Stimulated activated CD4-positive, alpha-beta T cell treated with anti-CD3 and anti-CD28 coated beads, Interleukin-1b, Interleukin-23, amount 100 ng/mL, for 24 hours (primary cell): ENCODE measurements around the gene SSH2.

Source experiments
- DNase-seq, 4 experiments: peaks; one replicate each; pipeline ENCODE4 v3.0.0-alpha.2; 2020; ENCODE audit warnings: low read depth in 4 of 4, low spot score in 1 of 4

The SSH2 gene

GRCh38 chr17:29592850-29593551 is 337.0 kb downstream of the SSH2 start, which contains the start of gene ANKRD13B:
Gene ANKRD13B, plus strand, starts transcription at chr17:29593132. Its CDS starts 490 bp downstream, at chr17:29593622.
- no peak for DNase-seq

GRCh38 chr17:29591737-29592608 is 338.1 kb downstream of the SSH2 start:
- peak in 3 of 4 experiments; percentile 69 to 79 (median 72) for DNase-seq

GRCh38 chr17:29591146-29591736 is 338.8 kb downstream of the SSH2 start:
- DNase-seq = no peak

GRCh38 chr17:29590411-29591145 is 339.4 kb downstream of the SSH2 start:
- no peak for DNase-seq

DNA sequence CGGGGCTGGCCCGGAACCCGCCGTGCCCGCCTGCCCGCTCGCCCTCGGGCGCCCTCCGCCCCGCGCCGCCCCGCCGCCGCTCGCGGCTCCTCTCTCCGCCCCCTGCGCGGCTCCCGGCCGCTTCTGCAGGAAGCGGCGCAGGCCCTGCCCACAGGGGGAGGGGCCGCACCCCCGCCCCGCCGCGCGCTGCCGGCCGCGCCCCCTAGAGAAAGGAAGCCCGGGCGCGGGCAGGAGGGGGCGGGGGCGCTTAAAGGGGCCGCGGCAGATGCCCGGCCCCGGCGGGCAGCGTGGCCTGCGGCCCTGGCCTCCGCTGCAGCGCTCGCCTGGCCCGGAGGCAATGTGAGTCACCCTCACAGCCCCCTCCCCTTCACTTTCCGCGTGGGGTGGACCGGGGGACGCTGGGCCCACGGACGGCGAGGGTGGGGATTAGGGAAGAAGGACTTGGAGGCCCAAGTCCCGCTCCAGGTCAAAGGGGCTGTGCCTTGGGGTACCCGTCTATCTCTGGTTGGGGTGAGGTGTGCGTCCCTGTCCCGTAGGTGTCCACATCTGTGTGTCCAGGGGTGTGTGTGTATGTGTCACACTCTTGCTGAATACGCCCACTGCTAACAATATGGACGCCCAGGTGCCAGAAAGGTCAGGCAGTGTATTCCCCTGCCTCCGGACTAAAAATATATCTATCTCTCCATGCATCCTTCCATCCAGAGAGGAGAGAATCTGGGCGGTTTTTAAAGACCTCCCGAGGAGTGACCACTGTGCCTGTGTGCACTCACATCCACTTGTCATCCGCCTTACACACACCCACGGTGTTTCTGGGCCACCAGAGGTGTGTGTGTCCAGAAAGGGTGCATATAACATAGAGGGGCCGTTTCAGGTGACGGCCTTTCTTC is 340.3 kb downstream of the SSH2 start, which contains the start of gene GIT1:
GIT1 (minus strand) TSS at position 125 of the 887 bp plus-strand sequence. CDS start 270 bp downstream, outside the sequence.
- DNase-seq = peak in 3 of 4 experiments; percentile 72 to 83 (median 74)

DNA sequence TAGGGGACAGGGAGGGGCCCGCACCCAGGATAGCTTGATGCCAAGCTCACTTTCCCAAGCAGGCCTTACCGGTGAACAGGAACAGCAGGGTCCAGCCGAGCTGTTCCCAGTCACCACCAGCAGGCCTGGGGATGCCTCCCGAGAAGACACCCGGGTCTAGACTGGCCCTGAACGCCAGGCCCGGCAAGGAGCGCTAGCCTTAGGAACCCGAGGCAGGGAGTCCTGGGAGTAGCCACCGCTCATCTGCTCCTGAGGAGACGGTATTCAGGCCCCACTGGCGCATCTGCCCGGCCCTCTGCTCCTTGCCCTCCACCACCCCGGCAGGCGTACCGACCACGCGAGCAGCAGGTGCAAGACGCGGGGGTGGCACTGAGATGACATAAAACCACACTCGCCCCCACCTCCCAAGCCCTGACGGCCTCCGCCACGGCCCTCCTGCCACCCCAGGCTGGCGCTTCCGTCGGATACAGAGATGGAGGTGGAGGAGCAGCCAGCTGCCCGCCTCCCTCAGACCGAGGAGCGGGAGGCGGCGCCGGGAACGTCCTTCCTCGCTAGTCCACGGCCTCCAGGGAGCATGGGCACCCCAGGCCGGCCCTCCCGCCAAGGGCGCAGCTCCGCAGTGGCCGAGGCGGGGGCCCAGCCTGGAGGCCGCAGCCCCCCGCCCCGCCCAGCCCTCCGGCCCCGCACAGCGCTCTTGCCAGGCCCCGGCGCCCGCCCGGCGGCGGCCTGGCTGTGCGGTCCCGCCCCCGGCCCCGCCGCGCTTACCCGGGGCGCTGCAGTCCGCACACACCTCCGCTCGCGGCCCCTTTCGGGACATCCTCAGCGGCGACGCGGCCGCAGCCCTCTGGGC is 341.2 kb downstream of the SSH2 start:
- DNase-seq = no peak

DNA sequence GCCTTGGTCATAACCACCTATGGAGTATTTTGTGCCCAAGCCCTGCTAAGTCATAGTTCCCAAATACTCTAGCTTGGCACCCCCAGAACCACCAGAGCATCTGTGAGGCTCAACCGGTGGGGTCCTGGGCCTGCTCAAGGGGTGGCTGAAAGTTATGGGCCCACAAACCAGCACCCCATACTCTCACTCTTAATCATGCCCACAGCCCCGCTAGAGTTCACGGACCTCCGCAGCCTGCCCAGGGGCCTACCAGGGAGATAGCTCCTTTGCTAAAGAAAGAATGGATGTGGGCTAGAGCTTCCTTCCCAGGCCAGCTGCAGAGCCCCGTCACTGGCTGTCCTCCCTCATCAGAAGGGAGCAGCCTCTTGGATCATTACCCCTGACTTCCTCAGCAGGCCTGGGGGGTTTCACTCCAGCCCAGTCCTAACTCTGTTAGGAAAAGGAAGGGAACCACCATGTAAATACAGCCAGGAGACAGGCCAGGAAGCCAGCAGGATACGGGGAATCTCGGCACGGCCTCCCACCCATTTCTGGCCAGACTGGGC is 341.9 kb downstream of the SSH2 start:
- DNase-seq = no peak

DNA sequence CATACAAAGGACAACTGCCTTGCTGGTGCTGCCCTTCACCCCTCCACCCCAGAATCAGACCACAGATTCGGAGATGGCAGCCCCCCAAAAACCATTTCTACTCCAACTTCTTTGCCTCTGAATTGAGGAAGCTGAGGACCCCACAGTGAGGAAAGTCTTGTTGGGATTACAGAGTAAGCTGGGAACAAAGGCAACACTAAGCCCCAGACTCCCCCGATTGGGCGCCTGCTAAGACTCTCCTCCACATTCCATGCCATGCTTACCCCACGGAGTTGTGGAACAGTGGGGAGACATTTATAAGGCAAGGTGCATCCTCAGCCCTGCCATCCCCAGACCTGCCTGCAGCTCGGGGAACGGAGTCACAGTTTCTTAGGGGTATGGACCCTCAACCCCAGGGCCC is 342.4 kb downstream of the SSH2 start:
- no peak for DNase-seq

- DNase-seq = no peak
Observed at GRCh38 chr17:29586676-29587469, 343.2 kb downstream of the SSH2 start.

- DNase-seq = no peak
Observed at GRCh38 chr17:29585080-29585751, 344.8 kb downstream of the SSH2 start.

DNA sequence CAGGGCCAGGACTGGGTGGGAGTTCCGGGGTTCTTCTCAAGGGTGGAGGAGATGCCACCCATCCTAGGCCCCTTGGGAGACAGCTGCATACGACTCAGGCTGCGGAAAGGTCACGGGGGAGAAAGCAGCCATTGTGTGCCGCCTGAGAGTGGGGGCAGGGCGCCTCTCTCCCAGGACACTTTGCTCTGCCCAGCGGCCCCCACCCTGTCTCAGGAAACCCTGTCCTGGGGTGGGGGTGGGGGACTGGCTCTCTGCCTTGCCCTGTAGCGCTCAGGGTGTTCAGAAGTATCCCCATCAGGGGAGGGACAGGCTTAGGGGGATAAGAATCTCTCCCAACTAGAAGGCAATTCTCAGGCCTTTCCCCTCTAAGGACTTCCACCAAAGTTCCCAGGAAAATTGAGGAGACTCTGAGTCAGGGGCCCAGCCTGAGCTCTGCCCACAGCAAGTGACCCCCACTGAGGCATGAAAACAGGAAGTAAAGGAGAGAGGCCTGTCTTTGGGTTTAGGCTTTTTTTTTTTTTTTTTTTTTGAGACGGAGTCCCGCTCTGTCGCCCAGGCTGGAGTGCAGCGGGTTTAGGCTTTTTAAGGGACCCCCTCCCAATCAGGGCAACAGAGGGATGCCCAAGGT is 345.5 kb downstream of the SSH2 start:
- DNase-seq = no peak

DNA sequence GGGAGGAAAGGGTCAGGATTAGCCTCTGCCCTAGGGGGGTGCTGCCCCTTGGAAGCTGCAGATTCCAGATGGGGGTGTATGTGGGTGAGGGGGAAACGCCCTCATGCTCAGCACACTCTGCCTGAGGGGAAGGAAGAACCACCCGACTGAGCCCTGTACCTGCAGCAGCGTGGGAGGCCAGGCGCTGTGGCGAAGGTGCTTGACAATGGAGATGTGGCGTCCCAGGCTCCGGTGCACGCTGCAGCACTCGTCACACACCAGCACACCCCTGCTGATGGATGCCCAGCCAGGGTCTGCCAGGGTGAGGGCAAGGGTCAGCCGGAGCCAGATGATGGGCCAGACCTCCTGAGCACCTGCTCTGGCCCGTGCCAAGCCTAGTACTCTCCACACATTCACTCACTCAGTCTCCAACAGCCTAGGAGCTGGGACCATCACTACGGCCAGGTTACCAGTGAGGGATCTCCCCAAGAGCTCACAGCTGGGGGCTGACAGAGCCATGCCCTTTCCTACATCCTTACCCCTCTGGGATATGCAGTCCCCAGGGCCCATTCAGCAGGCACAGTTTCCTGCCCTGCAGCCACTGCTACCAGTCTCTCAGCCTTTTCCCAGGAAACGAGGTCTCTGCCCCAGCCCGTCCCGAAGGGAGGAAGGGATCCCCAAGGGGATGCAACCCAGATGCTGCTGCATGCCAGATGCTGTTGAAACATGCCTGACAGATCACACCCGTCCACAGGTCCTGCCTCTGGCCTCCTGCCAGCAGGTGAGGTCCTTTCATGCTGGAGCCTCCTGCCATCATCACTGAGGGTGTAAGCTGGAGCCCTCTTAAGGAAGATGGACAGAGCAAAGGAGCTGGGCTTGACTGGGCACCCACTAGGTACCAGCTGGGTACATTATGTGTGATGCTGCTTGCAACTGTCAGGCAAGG is 346.4 kb downstream of the SSH2 start:
- DNase-seq = no peak

GRCh38 chr17:29582772-29583171 is 347.3 kb downstream of the SSH2 start:
- no peak for DNase-seq

DNA sequence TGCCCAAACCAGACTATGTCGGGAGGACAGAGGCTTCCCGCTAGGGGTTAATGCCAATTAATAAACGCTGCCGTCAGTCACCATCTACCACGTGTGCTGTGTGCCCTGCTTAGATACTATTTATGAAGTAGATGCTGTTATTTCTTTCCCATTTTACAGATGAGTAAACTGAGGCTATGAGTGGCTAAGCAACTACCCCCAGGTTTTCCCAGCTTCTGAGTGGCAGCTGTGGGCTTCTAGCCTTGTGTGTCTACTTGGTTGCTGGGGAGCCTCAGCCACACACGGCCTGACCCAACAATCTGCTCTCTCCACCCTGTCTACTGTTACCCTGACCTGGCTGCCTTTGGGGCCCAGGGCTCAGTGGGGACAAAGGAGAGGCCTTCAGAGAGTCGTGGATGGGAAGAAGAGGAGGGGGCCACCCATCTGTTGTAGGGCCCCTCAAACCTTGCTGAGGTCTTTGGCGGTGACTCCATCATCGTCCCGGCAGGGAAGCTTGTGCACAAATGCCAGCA is 347.7 kb downstream of the SSH2 start:
- no peak for DNase-seq

DNA sequence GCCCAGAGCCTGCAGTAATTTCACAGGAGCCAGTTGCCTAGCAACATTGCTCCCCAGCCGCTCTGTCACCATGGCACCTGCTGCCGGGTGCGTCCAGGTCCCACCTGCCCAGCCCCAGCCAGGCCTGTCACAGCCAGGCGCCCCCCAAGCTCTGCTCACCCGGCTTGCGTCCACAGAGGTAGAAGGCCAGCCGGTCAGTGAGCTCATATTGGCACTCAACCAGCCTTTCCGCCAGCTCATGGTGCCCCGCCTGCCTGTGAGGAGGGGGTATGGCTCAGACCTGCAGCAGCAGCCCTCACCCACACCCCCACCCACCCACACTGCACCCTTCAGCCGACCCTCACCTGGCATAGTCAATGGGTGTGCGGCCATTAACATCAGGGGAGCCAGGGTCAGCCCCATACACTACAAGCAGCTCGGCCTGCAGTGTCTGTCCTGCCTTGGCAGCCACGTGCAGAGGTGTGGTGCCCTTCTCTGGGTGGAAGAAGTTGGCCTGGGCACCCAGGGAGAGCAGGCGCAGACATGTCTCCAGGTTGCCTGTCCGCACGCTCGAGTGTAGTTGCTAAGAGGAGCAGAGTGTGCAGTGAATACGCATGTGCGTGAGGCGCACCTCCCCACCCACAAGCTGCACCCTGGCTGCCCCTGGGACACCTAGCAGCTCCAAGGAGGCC is 348.3 kb downstream of the SSH2 start:
- DNase-seq = no peak
